ENCODE results near the gene KLK8. TPM values are rescaled to one million over a fixed set of nuclear protein-coding genes. Genes with fewer than 3 reads are reported as not detected.

Gene KLK8
- total RNA-seq, 1 experiment from 2014 or later: 2.7 TPM

DNA sequence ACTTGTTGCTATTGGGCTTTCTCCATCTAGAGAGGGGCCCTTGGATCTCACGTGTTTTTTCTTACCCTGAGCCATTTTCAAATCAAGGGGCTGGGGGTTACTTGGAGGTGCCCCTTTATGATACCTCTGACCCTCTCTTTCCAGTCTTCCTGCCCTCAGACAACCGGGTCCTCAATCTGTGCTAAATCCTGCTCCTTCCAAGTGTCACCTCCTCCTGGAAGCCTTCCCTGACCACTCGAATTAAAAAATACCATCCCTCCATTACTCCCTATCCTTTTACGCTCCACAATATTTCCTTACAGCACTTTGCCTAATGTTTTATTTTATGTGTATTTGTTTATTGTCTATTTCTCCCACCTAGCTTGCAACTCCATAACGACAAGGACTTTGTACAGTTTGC, 3.3 kb downstream of the KLK8 start:
- no peak overlapping the region for H4K5ac ChIP-seq (ENCODE audit: insufficient read length, low read depth, low read length)

More for the DNA sequence above, 3.3 kb downstream of the KLK8 start:
- peaks cover 21 to 38% of the 10 kb centered on the region in 2 experiments for H3K4me1 Mint-ChIP-seq
- peaks cover 0 to 4% of the 10 kb centered on the region in 2 experiments; a peak in 2 of 5 replicates for H3K9me3 Mint-ChIP-seq
- Histone ChIP-seq H3K56ac (ENCODE audit: insufficient read length, low read depth, low read length) (no peak overlapping the region), H3K79me2 (ENCODE audit: insufficient read depth, low read length) (no peaks in the 10 kb centered on the region), H3K4me2 (ENCODE audit: insufficient read depth, insufficient read length, low read length) (no peak overlapping the region), H3K23ac (ENCODE audit: insufficient read length, low read depth, low read length) (no peak overlapping the region), H3K14ac (ENCODE audit: insufficient read depth, low read length) (no peak overlapping the region), H2BK20ac (ENCODE audit: low read depth, low read length, poor library complexity, severe bottlenecking) (no peak overlapping the region), H3K18ac (ENCODE audit: insufficient read length, low read depth, low read length) (no peak overlapping the region), H3K27ac (ENCODE audit: insufficient read length, low read depth, low read length) (no peak overlapping the region), H2AK5ac (ENCODE audit: insufficient read length, low read length) (no peak overlapping the region), H2BK15ac (ENCODE audit: low read depth, low read length) (no peak overlapping the region), H2BK5ac (ENCODE audit: insufficient read length, low read length) (no peak overlapping the region), H4K91ac (ENCODE audit: insufficient read length, low read depth, low read length) (no peak overlapping the region), H4K20me1 (ENCODE audit: control insufficient read depth, insufficient read depth, insufficient read length) (no peaks in the 10 kb centered on the region), H2AFZ (ENCODE audit: low read length) (no peak overlapping the region), H2BK120ac (ENCODE audit: low read depth, low read length, poor library complexity, severe bottlenecking) (no peak overlapping the region), H3T11ph (ENCODE audit: low read length) (no peak overlapping the region), H2BK12ac (ENCODE audit: insufficient read length, low read depth, low read length) (no peak overlapping the region), H3K79me1 (ENCODE audit: insufficient read depth, low read depth, low read length, poor library complexity, severe bottlenecking) (no peaks in the 10 kb centered on the region), H3K4ac (ENCODE audit: low read depth, low read length) (no peak overlapping the region), H3K23me2 (ENCODE audit: insufficient read length, low read depth, low read length, poor library complexity, severe bottlenecking) (peaks cover 6% of the 10 kb centered on the region), H3K4me1 (ENCODE audit: insufficient read depth, low read length) (0 out of 2 replicates have a peak, but pooled peaks cover 4% of the 10 kb centered on the region), H3K9me3 (ENCODE audit: control insufficient read depth, low read depth, low read length) (no peaks in the 10 kb centered on the region), H3K9ac (ENCODE audit: extremely low read depth, insufficient read length, low read length) (no peak overlapping the region), H3K27me3 (ENCODE audit: insufficient read depth, low read length) (no peaks in the 10 kb centered on the region), H4K8ac (replicated peaks; ENCODE audit: insufficient read length, low read depth, low read length) (no peak overlapping the region)
- H3K27me3 Mint-ChIP-seq (ENCODE audit: low read depth): peaks cover 36% of the 10 kb centered on the region
- 100% methylated on average over 1 of the region's 5 CpGs for WGBS (ENCODE audit: extremely low coverage, insufficient read length, low lambda C conversion rate)
- TF ChIP-seq, protein P1, sequence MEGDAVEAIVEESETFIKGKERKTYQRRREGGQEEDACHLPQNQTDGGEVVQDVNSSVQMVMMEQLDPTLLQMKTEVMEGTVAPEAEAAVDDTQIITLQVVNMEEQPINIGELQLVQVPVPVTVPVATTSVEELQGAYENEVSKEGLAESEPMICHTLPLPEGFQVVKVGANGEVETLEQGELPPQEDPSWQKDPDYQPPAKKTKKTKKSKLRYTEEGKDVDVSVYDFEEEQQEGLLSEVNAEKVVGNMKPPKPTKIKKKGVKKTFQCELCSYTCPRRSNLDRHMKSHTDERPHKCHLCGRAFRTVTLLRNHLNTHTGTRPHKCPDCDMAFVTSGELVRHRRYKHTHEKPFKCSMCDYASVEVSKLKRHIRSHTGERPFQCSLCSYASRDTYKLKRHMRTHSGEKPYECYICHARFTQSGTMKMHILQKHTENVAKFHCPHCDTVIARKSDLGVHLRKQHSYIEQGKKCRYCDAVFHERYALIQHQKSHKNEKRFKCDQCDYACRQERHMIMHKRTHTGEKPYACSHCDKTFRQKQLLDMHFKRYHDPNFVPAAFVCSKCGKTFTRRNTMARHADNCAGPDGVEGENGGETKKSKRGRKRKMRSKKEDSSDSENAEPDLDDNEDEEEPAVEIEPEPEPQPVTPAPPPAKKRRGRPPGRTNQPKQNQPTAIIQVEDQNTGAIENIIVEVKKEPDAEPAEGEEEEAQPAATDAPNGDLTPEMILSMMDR (conservative IDR thresholded peaks at IDR 0.05): no peak
- H3K36me3 Mint-ChIP-seq (ENCODE audit: insufficient read depth in 1 of 3, low read depth in 3 of 3): no peaks in the 10 kb centered on the region; a peak in 1 of 7 replicates
- no peak overlapping the region for H3K4me3 Mint-ChIP-seq
- H3K27ac Mint-ChIP-seq: no peak overlapping the region
- no peak for DNase-seq
